ENCODE measurements around the gene TECPR2.
"Not testable (repeated sequence)": the region's sequence is repeated elsewhere in the genome, so short reads cannot be mapped to it uniquely, and the experiment has no call there.

Gene TECPR2

GRCh38 chr14:102362545-102363181 is at the start of gene TECPR2, which contains the start of gene CINP:
TECPR2 (plus strand) TSS chr14:102362941; CDS start chr14:102376722, 13,781 bp downstream.
CINP (minus strand) TSS chr14:102362890; CDS start chr14:102362851, 39 bp downstream.
- DNase-seq = peak; percentile 73 to 99 (median 95)

GRCh38 chr14:102314242-102315011 is 48.3 kb upstream of the TECPR2 start:
- DNase-seq = peak in 13 of 14 donors; percentile 43 to 85 (median 75)

- peak in 3 of 14 donors; percentile 6 to 14 (median 6) for DNase-seq
Measured at GRCh38 chr14:102315121-102315520, 47.6 kb upstream of the TECPR2 start.

GRCh38 chr14:102316338-102316742 is 46.4 kb upstream of the TECPR2 start:
- peak in 1 of 14 donors; percentile 52 for DNase-seq

- peak; percentile 75 to 93 (median 86) for DNase-seq
Measured at GRCh38 chr14:102316743-102317563, 45.8 kb upstream of the TECPR2 start.

GRCh38 chr14:102317564-102318248 is 45.0 kb upstream of the TECPR2 start:
- peak in 5 of 14 donors; percentile 12 to 81 (median 35) for DNase-seq

GRCh38 chr14:102318781-102319276 is 43.9 kb upstream of the TECPR2 start:
- peak in 2 of 14 donors; percentile 29 to 57 for DNase-seq

GRCh38 chr14:102319351-102320032 is 43.2 kb upstream of the TECPR2 start, which contains the start of gene ZNF839:
ZNF839 (plus strand) TSS chr14:102319746; CDS start chr14:102319766, 20 bp downstream.
- DNase-seq = peak; percentile 26 to 88 (median 79)

GRCh38 chr14:102320033-102320660 is 42.6 kb upstream of the TECPR2 start:
- peak in 10 of 14 donors; percentile 9 to 59 (median 40) for DNase-seq

GRCh38 chr14:102320671-102321455 is 41.9 kb upstream of the TECPR2 start:
- DNase-seq = no peak

- no peak for DNase-seq
Measured at GRCh38 chr14:102321456-102322422, 41.0 kb upstream of the TECPR2 start.

GRCh38 chr14:102323102-102323501 is 39.6 kb upstream of the TECPR2 start:
- DNase-seq = peak in 11 of 14 donors; percentile 13 to 61 (median 39)

- DNase-seq = no peak
Measured at GRCh38 chr14:102325791-102326345, 36.9 kb upstream of the TECPR2 start.

- no peak for DNase-seq
Measured at GRCh38 chr14:102326583-102326982, 36.2 kb upstream of the TECPR2 start.

- DNase-seq = not testable (repeated sequence)
Measured at GRCh38 chr14:102329381-102329780, 33.4 kb upstream of the TECPR2 start.

- no peak for DNase-seq
Measured at GRCh38 chr14:102330806-102331205, 31.9 kb upstream of the TECPR2 start.

- no peak for DNase-seq
Measured at GRCh38 chr14:102333390-102333789, 29.4 kb upstream of the TECPR2 start.

Data from C1 segment of cervical spinal cord (tissue), 14 donors.